WTC11 (cell line): Measurements from ENCODE around the gene TMEM87A. TPM values are rescaled to one million over a fixed set of nuclear protein-coding genes. Genes with fewer than 3 reads are reported as not detected.
A peak's percentile ranks its signal among the peaks of the same experiment; 100 is the strongest.

Experiments used
- ATF2 ChIP-seq: sonication (generic); formaldehyde crosslinking; IDR thresholded peaks from 2 replicates; pipeline ENCODE4 v1.8.1; 2022; ENCODE audit warnings: low read depth, missing genetic modification reagents, borderline replicate concordance
- CREM ChIP-seq: sonication (generic); formaldehyde crosslinking; IDR thresholded peaks from 2 replicates; pipeline ENCODE4 v1.8.1; 2022; ENCODE audit warnings: mild to moderate bottlenecking, missing genetic modification reagents, moderate library complexity
- E2F1 ChIP-seq: sonication (generic); formaldehyde crosslinking; IDR thresholded peaks from 2 replicates; pipeline ENCODE4 v1.8.0; 2022; ENCODE audit warnings: mild to moderate bottlenecking, missing genetic modification reagents
- FOXJ3 ChIP-seq: sonication (generic); formaldehyde crosslinking; IDR thresholded peaks from 2 replicates; pipeline ENCODE4 v1.9.0; 2021; ENCODE audit warnings: missing genetic modification reagents, mild to moderate bottlenecking, borderline replicate concordance
- IRF2 ChIP-seq: sonication (generic); formaldehyde crosslinking; IDR thresholded peaks from 2 replicates; pipeline ENCODE4 v1.8.0; 2022; ENCODE audit warnings: low read depth, missing genetic modification reagents, borderline replicate concordance
- JAZF1 ChIP-seq: fragments of 250-450 bp; sonication (Bioruptor Pico); IDR thresholded peaks from 2 replicates; pipeline ENCODE4 v1.9.0; 2021; ENCODE audit warnings: moderate library complexity, mild to moderate bottlenecking, inconsistent platforms
- KAT7 ChIP-seq: sonication (generic); formaldehyde crosslinking; IDR thresholded peaks from 2 replicates; pipeline ENCODE4 v1.8.1; 2023; ENCODE audit warnings: missing genetic modification reagents, mild to moderate bottlenecking, borderline replicate concordance
- ZBTB21 ChIP-seq: sonication (generic); formaldehyde crosslinking; IDR thresholded peaks from 2 replicates; pipeline ENCODE4 v1.8.1; 2023; ENCODE audit warnings: mild to moderate bottlenecking, missing genetic modification reagents, borderline replicate concordance
- ZNF138 ChIP-seq: sonication (generic); formaldehyde crosslinking; conservative IDR thresholded peaks from 2 replicates; pipeline ENCODE4 v1.8.1; 2022; ENCODE audit warnings: mild to moderate bottlenecking, moderate library complexity, missing genetic modification reagents
- microRNA-seq: library from miRNA; unstranded; fragments of <30 nt; microRNA quantifications from one replicate; pipeline ENCODE4 v1.2.0, GENCODE V29; 2022; ENCODE audit warnings: borderline number of aligned reads
- total RNA-seq: library from RNA; stranded (reverse); gene quantifications from 3 replicates; pipeline ENCODE4 v1.2.3, GENCODE V29; 2021

TMEM87A gene
- total RNA-seq, 1 experiment from 2014 or later = 32.4 TPM

GRCh38 chr15:42163291-42163690, 109.9 kb downstream of the TMEM87A start (continued):
- TF ChIP-seq ATF2 (CRISPR knock-in tag) = no peak
- TF ChIP-seq IRF2 (CRISPR knock-in tag) = no peak
- no peak for TF ChIP-seq FOXJ3
- no peak for TF ChIP-seq CREM
- TF ChIP-seq JAZF1 (CRISPR knock-in tag) = no peak
- no peak for TF ChIP-seq ZBTB21
- TF ChIP-seq KAT7 (CRISPR knock-in tag) = no peak
- no peak for TF ChIP-seq E2F1 (CRISPR knock-in tag)
- no peak for TF ChIP-seq ZNF138 (CRISPR knock-in tag)

Small RNA genes lying within 50 kb of the gene (microRNA-seq; reads per million reads assigned to microRNA genes)
- 7.7 reads per million, percentile 21 among the genes with 10 or more reads in this experiment for gene MIR627

Other genes starting within 250 kb of the TMEM87A start
- gene PLA2G4D, start 178.9 kb downstream of the TMEM87A start, total RNA-seq = 0.07 to 0.24 TPM (median 0.09 TPM) in 3 replicates
- gene PLA2G4F, start 116.8 kb downstream of the TMEM87A start, total RNA-seq = 0.11 to 0.18 TPM (median 0.16 TPM) in 3 replicates
- gene VPS39, start 65.1 kb downstream of the TMEM87A start, total RNA-seq = 43.9 to 44.7 TPM (median 44.5 TPM) in 3 replicates
- gene GANC, start 232 bp downstream of the TMEM87A start, total RNA-seq = 18.5 to 20.5 TPM (median 19.6 TPM) in 3 replicates
- 0.70 to 1.4 TPM (median 1.3 TPM) in 3 replicates for gene CAPN3, start 86.1 kb upstream of the TMEM87A start, total RNA-seq
- gene ZNF106, start 217.7 kb upstream of the TMEM87A start, total RNA-seq = 54.5 to 59.4 TPM (median 58.2 TPM) in 3 replicates
- 58.2 to 68.3 TPM (median 63.7 TPM) in 3 replicates for gene SNAP23, start 222.2 kb upstream of the TMEM87A start, total RNA-seq